GM18951 (cell line): ENCODE measurements around the gene TDRD9.

Source experiments
- POLR2A ChIP-seq: IDR thresholded peaks from 4 replicates; pipeline ENCODE4 v1.6.1; 2011; ENCODE audit warnings: mild to moderate bottlenecking; ENCODE audit not compliant: insufficient read length, insufficient read depth; ENCODE audit errors: extremely low read depth
- in situ Hi-C: fragments of 300-500 bp; cut with MboI; formaldehyde crosslinking; loops from one replicate; pipeline ENCODE4 v1.12.0; 2022; ENCODE audit warnings: low sequenced_read_pairs, mixed read lengths, inconsistent platforms; ENCODE audit not compliant: unreplicated experiment

TDRD9 gene

DNA sequence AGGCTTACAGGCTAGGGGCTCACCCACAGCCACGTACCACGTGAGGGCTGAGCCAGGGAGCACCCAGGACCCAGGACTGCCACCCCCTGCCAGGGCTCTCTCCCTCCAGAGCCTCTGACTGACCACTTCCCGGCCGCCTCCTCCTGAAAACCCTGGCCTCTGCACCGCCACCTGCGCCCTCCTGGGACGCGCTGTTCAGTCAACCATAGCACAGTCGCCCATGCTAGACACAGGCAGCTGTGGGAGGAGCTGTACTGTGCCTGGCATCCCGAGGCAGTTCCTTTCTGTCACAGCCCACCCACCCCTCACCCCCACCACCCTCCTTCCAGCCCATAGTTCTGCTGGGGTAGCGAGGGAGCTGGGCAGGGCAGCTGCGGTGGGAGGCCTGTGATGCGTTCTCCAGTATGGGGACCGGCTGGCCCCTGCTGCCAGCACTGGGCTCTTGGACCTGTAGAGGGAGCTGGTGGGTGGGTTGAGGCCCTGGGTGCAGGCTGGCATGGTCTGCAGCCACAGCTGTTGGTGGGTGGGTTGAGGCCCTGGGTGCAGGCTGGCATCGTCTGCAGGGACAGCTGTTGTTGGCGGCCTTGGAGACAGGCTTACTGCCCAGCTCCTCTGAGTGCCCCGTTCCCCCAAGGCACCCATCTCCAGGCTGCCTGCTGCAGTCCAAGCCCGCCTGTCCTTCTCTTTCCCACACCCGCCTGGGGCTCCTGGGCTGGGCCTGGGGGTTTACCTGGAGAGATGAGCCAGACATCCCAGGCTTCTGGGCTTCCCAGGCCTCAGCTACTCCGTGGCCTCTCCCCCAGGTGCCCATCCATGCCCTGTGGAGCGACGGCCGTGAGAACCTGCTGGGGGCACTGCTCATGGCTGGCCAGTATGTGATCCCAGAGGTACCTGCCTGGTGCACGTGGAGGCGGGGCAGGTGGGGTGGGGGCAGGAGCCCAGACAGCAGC lies 168.8 kb downstream of the TDRD9 start:
- no peak for TF ChIP-seq POLR2A
- in situ Hi-C loops, result no loop called here

DNA sequence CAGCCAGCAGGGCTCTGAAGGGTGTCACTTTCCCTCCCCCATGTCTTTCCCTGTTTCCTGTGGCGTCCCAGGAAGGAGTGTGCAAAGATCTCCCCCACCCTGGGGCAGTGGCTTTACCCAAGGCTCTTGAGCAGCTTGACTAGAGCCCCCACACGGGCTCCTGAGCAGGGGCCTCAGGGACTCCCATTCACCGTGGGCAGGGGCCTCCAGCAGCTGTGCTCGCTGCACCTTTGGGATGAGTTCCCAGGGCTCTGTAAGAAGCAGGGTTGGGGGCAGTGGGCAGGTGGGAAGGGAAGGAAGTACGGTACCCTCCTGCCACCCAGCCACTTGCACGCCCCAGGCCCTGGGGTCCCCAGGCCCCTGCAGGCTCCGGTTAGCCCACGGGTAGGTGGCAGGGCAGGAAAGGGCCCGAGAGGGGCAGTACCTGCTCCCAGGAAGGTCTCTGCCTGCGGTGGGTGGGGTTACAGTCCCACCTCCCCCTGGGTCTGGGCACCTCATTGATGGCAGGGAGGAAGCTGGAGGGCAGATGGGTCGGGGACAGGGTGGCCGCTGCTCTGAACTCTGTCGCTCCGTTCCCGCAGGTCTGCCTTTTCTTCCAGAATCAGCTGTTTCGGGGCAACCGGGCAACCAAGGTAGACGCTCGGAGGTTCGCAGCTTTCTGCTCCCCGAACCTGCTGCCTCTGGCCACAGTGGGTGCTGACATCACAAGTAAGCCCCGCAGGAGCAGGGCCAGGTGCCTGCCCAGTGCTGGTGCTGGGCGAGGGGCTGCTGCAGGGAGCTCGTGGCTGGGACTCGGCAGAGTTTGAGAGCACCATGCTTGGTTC lies 170.2 kb downstream of the TDRD9 start:
- no peak for TF ChIP-seq POLR2A

DNA sequence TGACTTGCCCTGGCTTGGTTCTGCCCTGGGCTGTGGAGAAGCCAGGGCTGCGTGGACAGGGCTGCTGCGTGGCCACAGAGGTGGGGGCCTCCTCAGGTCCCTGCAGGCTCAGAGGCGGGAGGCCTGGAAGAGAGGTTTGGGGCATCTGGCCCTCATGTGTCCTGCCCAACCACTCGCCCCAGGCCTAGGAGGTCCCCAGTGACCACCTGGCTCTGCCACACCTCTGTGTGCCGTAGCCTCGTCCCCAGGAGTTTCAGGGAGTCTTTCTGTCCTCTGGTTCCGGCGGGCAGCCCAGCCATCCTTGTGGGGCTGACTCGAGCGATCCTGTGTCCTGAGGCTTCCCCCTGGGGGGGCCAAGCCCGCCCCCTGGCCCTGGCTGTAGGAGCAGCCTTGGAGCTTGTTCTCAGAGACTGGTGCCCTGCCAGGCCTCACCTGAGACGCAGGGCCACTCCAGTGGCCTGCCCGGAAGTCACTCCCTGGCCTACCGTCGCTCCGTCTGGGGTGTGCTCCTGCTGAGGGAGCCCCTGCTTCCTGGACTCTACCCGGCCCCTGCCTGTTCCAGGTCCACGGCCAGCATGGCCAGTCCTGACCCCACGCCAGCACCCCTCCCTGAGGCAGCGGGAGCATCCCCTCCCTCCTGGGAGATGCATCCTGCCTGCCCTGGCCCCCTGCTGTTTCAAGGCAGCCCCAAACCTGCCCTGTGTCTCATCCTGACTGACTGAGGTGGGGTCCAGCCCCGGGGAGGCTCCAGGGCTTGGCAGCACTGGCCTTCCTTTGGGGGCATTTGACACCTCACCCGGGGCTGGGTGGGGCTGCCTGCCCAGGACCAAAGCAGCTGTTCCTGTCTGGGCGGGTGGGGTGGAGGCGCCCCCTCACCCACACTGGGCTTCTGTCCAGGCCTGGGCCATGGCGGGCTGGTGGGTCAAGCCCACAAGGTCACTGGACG lies 171.1 kb downstream of the TDRD9 start:
- in situ Hi-C loops, result no loop called here
- no peak for TF ChIP-seq POLR2A

More for the DNA sequence above, 170.2 kb downstream of the TDRD9 start:
- in situ Hi-C loops, result no loop called here

DNA sequence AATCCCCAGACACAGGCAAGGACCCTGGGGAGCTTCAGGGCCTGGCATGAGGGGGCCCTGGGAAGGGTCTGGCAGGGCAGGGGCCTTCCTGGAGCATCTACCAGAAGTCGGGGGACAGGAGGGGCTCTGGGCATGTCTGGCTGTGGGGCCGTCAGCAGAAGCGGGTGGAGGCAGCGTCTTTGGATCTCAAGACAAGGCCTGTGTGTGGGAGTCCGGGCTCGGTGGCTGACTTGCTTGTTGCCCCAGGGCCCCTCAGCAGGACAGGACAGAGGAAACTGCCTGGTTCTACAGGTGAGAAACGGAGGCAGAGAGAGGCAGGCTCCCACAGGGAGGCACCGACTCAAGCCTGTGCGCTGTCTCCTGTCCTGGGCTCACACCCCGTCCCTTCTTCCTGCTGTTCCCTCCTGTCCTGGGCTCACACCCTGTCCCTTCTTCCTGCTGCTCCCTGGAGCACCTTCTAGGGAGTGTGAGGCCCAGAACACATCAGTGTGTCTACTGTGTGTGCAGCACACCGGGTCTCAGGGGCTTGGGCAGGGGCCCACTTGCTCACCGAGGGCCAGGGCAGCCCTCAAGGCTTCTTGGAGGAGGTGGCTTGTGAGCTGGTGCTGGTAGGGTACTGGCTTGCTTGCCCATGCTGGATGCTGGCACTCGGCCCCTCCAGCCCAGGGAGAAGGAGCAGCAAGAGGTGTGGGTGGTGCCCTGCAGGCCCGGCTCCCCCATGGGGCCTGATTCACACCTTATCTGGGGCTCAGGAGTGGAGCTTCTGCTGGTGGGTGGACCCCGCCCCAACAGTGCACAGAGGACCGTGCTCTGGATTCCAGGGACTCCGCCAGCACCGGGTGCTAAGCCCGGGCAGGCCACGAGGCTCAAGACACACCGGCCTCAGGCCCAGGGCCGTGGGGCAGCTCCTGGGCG lies 172.2 kb downstream of the TDRD9 start:
- in situ Hi-C loops, result no loop called here
- no peak for TF ChIP-seq POLR2A

DNA sequence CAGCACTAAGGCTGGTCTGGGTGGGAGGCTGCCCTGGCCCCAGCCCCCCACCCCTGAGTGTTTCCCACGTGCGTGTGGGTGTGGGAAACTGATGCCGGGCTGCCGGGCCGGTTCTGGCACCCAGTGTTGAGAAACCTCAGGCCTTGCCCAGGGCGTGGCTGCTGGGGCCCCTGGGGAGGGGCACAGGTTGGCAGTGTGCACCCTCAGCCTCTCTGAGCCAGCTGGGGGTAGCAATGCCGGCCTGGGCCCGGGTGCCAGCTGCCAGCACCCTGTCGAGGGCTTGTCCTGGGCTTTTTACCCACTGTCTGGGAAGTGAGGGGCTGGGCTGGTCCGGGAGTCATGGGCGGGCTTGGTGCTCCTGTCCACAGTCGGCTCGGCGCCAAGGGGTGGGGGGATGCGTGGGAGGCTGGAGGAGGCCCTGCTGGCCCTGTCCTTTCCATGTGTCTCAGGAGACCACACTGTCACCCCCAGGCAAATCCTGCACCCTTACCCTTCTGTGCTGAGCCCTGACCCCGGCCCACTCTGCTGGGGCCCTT lies 172.9 kb downstream of the TDRD9 start:
- TF ChIP-seq POLR2A, result no peak
- in situ Hi-C loops, result no loop called here

DNA sequence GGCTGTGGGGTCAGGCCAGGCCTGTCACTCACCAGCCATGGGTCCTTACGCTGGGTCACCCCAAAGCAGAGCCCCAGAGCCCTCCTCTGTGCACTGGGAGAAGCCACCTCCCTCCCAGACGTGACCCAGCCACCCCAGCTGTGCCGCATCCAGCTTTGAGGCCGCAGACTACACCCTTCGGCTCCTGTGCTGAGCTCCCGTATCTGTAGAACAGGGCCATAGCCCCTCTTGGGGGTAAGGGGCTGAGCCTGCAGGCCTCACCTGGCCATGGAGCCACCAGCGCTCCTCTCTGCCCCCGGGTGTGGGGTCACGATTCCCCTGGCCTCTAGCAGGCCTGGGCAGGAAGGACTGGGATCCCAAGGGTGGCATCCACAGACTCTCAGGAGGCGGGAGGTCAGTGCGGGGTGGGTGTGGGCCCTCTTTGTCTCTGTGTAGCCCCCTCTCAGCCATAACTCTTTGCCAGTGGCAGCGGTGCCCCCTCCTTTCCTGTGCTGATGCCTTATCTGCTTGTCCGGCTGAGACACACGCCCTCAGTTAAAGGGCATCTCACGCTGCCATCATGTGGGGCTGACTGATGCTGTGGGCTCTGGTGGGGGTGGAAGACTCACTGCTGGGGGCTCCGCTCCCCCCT lies 173.5 kb downstream of the TDRD9 start:
- in situ Hi-C loops, result no loop called here
- TF ChIP-seq POLR2A, result no peak
